NCI-H2029 (cell line): ENCODE measurements around the gene C15orf39.
A peak's percentile ranks its signal among the peaks of the same experiment; 100 is the strongest.

Experiments used
- DNase-seq: peaks from one replicate; lab custom pipeline; 2025; lab: John Stamatoyannopoulos, UW

C15orf39 gene

GRCh38 chr15:75197062-75197630, 4.5 kb upstream of the C15orf39 start:
- no peak for DNase-seq

- peak; percentile 69 for DNase-seq
Measured at GRCh38 chr15:75198560-75199356, 2.9 kb upstream of the C15orf39 start.

GRCh38 chr15:75199357-75199940, 2.2 kb upstream of the C15orf39 start:
- DNase-seq, result no peak

GRCh38 chr15:75200391-75200764, 1.3 kb upstream of the C15orf39 start:
- no peak for DNase-seq

- peak; percentile 74 for DNase-seq
Measured at GRCh38 chr15:75200765-75201615, 692 bp upstream of the C15orf39 start.

- no peak for DNase-seq
Measured at GRCh38 chr15:75202251-75203016, 752 bp downstream of the C15orf39 start.

GRCh38 chr15:75203017-75203907, 1.6 kb downstream of the C15orf39 start:
- no peak for DNase-seq

GRCh38 chr15:75203908-75204263, 2.2 kb downstream of the C15orf39 start:
- no peak for DNase-seq

- DNase-seq, result peak; percentile 68
Measured at GRCh38 chr15:75204340-75205063, 2.8 kb downstream of the C15orf39 start.

- no peak for DNase-seq
Measured at GRCh38 chr15:75205064-75205395, 3.3 kb downstream of the C15orf39 start.

- DNase-seq, result no peak
Measured at GRCh38 chr15:75206006-75206405, 4.3 kb downstream of the C15orf39 start.

- no peak for DNase-seq
Measured at GRCh38 chr15:75206803-75207617, 5.3 kb downstream of the C15orf39 start.

- no peak for DNase-seq
Measured at GRCh38 chr15:75207618-75208500, 6.2 kb downstream of the C15orf39 start.

- DNase-seq, result no peak
Measured at GRCh38 chr15:75208501-75209288, 7.0 kb downstream of the C15orf39 start.

GRCh38 chr15:75209289-75209676, 7.6 kb downstream of the C15orf39 start:
- no peak for DNase-seq

GRCh38 chr15:75210811-75211230, 9.1 kb downstream of the C15orf39 start:
- no peak for DNase-seq

GRCh38 chr15:75211436-75212199, 9.9 kb downstream of the C15orf39 start:
- DNase-seq, result no peak
